HG03175 (cell line): ENCODE measurements around the gene CCSER1.
"Not testable (repeated sequence)": the region's sequence is repeated elsewhere in the genome, so short reads cannot be mapped to it uniquely, and the experiment has no call there.

Experiments
- ATAC-seq: cut with Tn5 transposase; IDR thresholded peaks from one replicate; pipeline ENCODE4 v1.9.1; 2021; ENCODE audit warnings: mild to moderate bottlenecking, moderate library complexity; ENCODE audit not compliant: unreplicated experiment

Gene CCSER1

GRCh38 chr4:90641861-90642599, 514.8 kb downstream of the CCSER1 start:
- ATAC-seq, result no peak

GRCh38 chr4:90643156-90643555, 516.0 kb downstream of the CCSER1 start:
- no peak for ATAC-seq

DNA sequence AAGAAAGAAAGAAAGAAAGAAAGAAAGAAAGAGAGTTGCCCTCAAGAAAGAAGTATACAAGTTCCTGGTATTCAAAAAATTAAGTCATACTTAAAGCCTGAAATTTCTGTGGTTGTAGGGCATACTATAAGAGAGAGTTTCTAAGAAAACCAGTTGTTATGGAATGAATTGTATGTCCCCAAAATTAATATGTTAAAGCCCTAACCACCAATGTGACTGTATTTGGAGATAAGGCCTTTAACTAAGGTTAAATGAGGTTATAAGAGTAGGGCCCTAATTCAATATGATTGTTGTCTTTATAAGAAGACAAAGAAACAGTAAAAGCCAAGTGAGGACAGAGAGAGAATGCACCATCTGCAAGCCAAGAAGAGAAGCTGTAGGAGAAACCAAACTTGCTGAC, 521.1 kb downstream of the CCSER1 start:
- ATAC-seq, result no peak

DNA sequence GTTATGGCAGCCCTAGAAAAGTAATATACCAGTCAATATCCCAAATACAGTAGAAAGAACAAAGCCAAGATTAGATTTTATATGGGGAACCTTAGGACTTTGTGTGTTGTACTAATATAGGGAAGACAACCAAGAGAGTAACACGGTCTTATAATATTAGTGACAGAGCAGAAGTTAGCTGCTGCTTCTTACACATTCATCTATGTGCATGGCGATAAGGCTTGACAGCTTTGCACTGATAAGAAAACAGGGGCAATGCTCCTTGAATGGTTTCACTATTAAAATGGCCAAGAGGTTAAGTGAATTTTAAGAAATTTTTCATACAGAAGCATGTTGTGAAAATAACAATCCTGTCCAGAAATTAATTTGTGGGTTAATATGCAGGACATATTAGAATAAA, 521.6 kb downstream of the CCSER1 start:
- ATAC-seq, result no peak

DNA sequence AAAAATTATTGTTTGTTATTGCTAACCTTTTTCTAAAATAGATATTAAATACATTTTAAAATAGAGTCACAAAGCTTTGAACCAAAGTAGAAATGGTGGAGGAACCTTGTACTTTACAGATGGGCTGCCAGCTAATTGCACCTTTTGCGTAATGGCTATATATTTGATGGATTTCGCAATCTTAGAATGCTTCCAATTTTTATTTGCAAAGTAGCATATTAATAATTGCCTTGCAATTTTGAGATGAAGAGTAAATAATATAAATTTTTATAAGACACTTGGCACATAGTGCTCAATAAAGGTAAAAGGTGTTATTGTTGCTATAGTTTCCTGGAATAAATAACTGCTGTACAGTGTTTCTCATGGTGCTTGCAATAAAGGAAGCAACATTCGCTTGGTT, 533.5 kb downstream of the CCSER1 start:
- no peak for ATAC-seq

DNA sequence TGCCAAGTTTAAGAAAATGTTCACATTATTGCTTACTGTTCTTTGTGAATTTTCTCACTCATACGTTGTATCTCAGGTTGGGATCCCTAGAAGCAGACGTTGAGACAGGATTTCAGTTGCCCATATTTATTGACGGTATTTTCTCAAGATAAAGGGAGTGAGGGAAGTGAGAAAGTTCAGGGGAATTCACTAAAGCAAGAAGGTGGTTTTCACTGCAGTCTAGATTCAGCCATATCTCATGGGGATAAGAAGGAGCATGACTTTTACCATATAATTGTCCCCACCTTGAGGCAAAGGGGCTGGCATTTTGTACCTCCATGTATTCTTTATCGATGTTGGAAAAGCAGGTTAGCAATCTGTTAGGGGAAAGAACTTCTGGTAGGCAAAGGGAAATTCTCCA, 543.0 kb downstream of the CCSER1 start:
- no peak for ATAC-seq

DNA sequence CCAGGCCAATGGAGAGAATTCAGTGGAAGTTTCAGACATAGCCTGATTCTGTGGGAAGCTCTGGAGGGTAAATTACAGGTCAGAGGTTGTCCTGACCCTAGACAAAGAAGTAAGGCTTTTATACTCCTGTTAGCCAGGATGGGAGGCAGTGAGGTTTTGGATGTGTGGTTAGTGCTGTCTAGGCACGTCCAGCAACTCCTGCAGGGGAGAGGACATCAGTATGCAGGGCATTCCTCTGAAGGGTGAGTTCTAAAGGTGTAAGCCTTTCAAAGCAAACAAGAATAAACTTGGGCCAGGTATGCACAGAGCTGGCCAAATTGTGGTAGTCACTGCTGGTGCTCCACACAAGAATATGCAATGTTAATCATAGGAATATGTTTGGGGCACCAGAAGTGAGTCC, 562.5 kb downstream of the CCSER1 start:
- ATAC-seq, result no peak

DNA sequence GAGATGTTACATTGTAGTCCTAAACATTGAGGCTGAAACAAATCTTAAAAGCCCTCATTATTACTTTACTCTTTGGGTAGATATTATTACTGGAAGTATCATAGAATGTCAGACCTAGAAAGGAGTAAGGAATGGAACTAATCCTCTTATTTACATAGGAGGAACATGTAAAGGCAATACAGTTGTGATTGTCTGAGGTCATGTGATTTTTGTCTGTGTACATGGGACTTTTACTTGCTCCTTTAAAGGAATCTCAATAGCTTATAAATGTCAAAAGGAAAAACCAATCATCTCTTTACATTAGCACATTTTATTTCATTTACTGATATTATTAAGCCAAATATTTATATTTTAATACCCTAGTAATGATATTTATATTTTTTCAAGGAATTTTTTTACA, 568.2 kb downstream of the CCSER1 start:
- no peak for ATAC-seq

DNA sequence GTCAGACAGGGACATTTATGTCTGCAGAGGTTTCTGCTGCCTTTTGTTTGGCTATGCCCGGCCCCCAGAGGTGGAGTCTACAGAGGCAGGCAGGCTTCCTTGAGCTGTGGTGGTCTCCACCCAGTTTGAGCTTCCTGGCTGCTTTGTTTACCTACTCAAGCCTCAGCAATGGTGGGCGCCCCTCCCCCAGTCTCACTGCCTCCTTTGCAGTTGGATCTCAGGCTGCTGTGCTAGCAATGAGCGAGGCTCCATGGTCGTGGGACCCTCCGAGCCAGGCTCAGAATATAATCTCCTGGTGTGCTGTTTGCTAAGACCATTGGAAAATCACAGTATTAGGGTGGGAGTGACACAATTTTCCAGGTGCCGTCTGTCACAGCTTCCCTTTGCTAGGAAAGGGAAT, 578.3 kb downstream of the CCSER1 start:
- ATAC-seq, result not testable (repeated sequence)

DNA sequence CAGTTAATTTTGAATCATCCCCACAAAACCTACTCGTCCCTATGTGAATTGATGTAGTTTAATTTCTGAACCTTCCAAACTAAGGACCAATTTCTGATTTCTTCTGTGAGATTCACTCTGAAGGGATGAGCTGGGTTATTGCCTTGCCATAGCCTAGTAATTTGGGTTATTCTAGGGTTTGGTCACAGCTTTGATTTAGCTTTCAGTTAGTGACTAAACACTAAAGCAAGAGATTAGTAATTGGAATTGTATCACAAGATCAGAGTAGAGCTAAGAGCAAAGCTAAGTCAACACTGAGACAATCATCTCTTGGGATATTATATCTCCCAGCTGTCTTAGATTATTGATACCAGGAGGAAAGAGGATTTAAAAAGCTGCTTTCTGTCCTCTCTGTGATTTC, 588.0 kb downstream of the CCSER1 start:
- no peak for ATAC-seq

- no peak for ATAC-seq
These were observed 591.7 kb downstream of the CCSER1 start for GRCh38 chr4:90718931-90719330.

- ATAC-seq, result no peak
These were observed 600.7 kb downstream of the CCSER1 start for GRCh38 chr4:90727938-90728337.

- ATAC-seq, result no peak
These were observed 603.6 kb downstream of the CCSER1 start for GRCh38 chr4:90730752-90731151.

DNA sequence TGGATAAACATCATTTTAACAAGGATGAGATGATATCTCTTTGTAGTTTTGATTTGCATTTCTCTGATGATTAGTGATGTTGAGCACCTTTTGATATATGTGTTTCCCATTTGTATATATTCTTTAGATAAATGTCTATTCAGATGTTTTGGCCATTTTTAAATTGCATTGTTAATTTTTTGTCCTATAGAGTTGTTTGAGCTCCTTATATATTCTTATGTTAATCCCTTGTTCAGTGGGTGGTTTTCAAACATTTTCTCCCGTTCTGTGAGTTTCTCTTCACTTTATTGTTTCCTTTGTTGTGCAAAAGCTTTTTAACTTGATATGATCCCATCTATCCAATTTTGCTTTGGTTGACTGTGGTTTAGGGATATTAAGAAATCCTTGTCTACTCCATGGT, 606.0 kb downstream of the CCSER1 start:
- no peak for ATAC-seq

GRCh38 chr4:90745176-90745575, 618.0 kb downstream of the CCSER1 start:
- ATAC-seq, result no peak

- no peak for ATAC-seq
These were observed 625.9 kb downstream of the CCSER1 start for GRCh38 chr4:90753068-90753467.

DNA sequence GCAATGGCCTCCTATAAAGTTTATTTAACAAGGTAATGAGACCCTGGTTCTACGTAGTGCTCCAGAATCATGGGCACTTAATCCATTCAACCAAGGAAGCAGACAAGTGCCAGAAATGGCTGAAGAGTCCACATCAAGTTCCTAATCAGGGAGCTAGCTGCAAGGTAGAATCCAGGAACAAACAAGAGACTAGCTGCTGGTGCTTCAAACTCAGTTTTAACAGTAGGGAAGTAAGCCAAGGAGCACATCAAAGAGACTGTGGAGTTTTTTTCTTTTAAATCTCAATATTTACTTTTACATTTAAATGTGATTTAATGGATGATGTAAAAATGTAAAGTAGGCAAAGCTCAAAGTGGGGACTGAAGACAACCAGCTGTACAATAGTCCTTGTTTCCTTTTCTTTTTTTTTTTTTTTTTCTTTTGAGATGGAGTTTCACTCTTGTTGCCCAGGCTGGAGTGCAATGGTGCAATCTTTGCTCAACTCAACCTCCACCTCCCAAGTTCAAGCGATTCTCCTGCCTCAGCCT, 630.4 kb downstream of the CCSER1 start:
- ATAC-seq, result no peak

DNA sequence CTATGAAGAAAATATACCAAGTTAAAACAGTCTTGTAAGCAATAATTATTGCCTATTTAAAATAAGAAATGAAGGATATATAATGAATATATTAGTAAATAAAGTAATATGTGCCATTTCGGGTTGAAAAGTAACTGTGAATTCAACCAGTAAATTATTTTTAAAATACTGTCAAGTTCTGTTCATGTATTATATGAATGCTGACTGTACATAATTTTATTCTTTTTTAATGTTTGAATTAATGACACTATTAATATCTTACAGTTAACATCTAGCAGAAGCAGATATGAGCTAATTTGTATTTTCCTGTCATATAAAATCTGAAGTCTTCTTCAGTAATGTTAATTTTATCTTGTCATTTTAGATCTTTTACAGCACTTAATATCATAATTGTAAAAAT, 632.9 kb downstream of the CCSER1 start:
- ATAC-seq, result no peak

DNA sequence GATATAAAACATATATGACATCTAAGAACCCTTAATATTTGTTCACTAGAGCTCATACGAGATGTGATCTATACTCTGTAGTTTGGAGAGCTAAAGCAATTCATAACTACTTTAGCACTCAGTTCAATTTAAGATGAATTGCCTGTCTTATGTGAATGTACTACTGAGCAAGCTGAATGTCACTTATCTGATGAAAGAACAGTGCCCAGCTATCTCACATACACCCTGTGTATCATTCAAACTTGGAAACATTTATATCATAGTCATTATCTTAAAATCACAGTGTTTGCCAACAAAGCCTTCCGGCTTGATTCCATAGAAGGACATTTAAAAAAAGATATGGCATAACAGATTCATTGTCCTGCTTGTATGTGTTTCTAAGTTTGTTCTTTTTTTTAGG, 639.6 kb downstream of the CCSER1 start:
- ATAC-seq, result no peak

GRCh38 chr4:90769251-90769650, 642.1 kb downstream of the CCSER1 start:
- ATAC-seq, result no peak

GRCh38 chr4:90780193-90780592, 653.0 kb downstream of the CCSER1 start:
- ATAC-seq, result no peak

- no peak for ATAC-seq
These were observed 659.4 kb downstream of the CCSER1 start for GRCh38 chr4:90786602-90787001.

DNA sequence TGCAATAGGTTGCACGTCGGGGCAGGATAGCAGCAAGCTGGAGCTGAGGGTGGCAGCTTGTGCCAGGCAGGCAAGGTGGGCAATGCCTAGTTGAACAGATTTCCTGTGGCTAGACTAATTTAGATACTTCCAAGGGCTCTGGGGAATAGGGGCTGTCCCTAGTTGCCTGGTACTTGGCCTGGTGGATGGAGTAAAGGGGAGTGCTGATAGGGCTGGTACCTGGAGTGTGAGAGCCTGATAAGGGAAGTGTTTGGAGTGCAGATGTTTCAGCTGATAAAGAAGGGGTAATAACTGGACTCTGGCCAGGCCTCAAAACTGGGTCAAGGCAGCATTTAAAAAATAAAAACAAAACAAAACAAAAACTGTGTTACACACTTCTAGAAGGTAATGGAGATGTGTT, 665.5 kb downstream of the CCSER1 start:
- ATAC-seq, result no peak
